ENCODE data around the gene VANGL2. TPM values are rescaled to one million over a fixed set of nuclear protein-coding genes. Genes with fewer than 3 reads are reported as not detected.

VANGL2 gene
- total and polyA plus RNA-seq, 2 of the 4 experiments (the other 2 are of a cell fraction), result 0.36 to 3.6 TPM

- no peak for ATAC-seq (ENCODE audit: low read depth)
- 0 out of 2 replicates have a peak overlapping the region, but pooled peaks have one; percentile 50 for H2AK5ac ChIP-seq (ENCODE audit: low read depth, low read length)
Measured at GRCh38 chr1:160363010-160363409, 37.4 kb upstream of the VANGL2 start.

More at GRCh38 chr1:160363010-160363409, 37.4 kb upstream of the VANGL2 start:
- Histone ChIP-seq H2AFZ (replicated peaks; ENCODE audit: low read length, poor library complexity) (no peak overlapping the region), H3K9me3 (ENCODE audit: control insufficient read depth, insufficient read depth, low read length) (no peaks in the 10 kb centered on the region), H3K14ac (replicated peaks; ENCODE audit: low read depth, low read length) (no peak overlapping the region; the same call in 1 of the 2 replicates), H3K27me3 (ENCODE audit: control insufficient read depth, insufficient read depth, low read length) (no peaks in the 10 kb centered on the region; the same call in 1 of the 2 replicates), H3K23ac (ENCODE audit: low read depth, low read length) (no peak overlapping the region), H2BK120ac (ENCODE audit: low read depth, low read length) (no peak overlapping the region), H4K20me1 (ENCODE audit: insufficient read depth, low read length) (no peaks in the 10 kb centered on the region; the same call in 1 of the 2 replicates), H3K56ac (ENCODE audit: extremely low read depth, insufficient read depth, low read length) (no peak overlapping the region), H4K8ac (ENCODE audit: low read depth in 2 of 2, low read length in 2 of 2) (no peak overlapping the region; a peak in 1 of 4 replicates), H3K9me1 (ENCODE audit: insufficient read depth, low read length) (no peaks in the 10 kb centered on the region; the same call in 1 of the 2 replicates), H3K4me2 (ENCODE audit: low read depth, low read length) (no peak overlapping the region), H4K91ac (ENCODE audit: insufficient read depth, low read depth, low read length) (no peak overlapping the region), H3K4me3 (ENCODE audit: insufficient read depth, low read depth, low read length) (no peak overlapping the region), H2BK20ac (ENCODE audit: low read depth, low read length) (no peak overlapping the region; the same call in 1 of the 2 replicates), H3K4ac (ENCODE audit: low read depth, low read length) (no peak overlapping the region), H3K9ac (ENCODE audit: low read depth, low read length) (no peak overlapping the region), H2AK9ac (replicated peaks; ENCODE audit: low read depth, low read length, poor library complexity) (no peak overlapping the region), H3K27ac (ENCODE audit: insufficient read depth, low read length) (no peak overlapping the region), H4K5ac (ENCODE audit: low read depth, low read length) (no peak overlapping the region; the same call in 1 of the 2 replicates), H2BK15ac (ENCODE audit: low read depth, low read length) (no peak overlapping the region), H3K79me1 (ENCODE audit: low read depth in 1 of 2, low read length in 2 of 2) (no peaks in the 10 kb centered on the region), H3K4me1 (ENCODE audit: control insufficient read depth, insufficient read depth, low read length) (peaks cover 2% of the 10 kb centered on the region; the same call in 1 of the 2 replicates), H3K18ac (ENCODE audit: low read depth, low read length) (no peak overlapping the region), H2BK5ac (ENCODE audit: low read depth, low read length, poor library complexity, severe bottlenecking) (no peak overlapping the region), H3K36me3 (ENCODE audit: control insufficient read depth, insufficient read depth, low read length) (peaks cover 15% of the 10 kb centered on the region)
- POLR2A ChIA-PET (ENCODE audit: unreplicated experiment), result interaction anchor here (0.6 kb wide), 2 partner anchors 22 to 733 kb away, joined by 3 to 5 read pairs; no protein-coding TSS in a partner anchor
- dilution Hi-C loops (cut with HindIII; ENCODE audit: low sequenced_read_pairs, unreplicated experiment), result no loop called here
- no peak for DNase-seq
- in situ Hi-C loops (cut with MboI; ENCODE audit: low sequenced_read_pairs), result no loop called here
- no peak for TF ChIP-seq CEBPB (IDR thresholded peaks at IDR 0.05; ENCODE audit: low read depth, low read length)
- TF ChIP-seq BHLHE40 (IDR thresholded peaks at IDR 0.05; ENCODE audit: low read depth, low read length), result no peak
- TF ChIP-seq RCOR1 (IDR thresholded peaks at IDR 0.05; ENCODE audit: insufficient replicate concordance, low read length), result no peak
- TF ChIP-seq MAFK (IDR thresholded peaks at IDR 0.05; ENCODE audit: low read depth, low read length), result no peak
- TF ChIP-seq RFX5 (IDR thresholded peaks at IDR 0.05; ENCODE audit: low read depth, low read length), result no peak
- no peak for TF ChIP-seq POLR2A (IDR thresholded peaks at IDR 0.05; ENCODE audit: low read depth, low read length)
- TF ChIP-seq NFE2L2 (IDR thresholded peaks at IDR 0.05; ENCODE audit: low read depth, low read length), result no peak
- TF ChIP-seq FOS (IDR thresholded peaks at IDR 0.05; ENCODE audit: low read depth, low read length), result no peak
- no peak for TF ChIP-seq MXI1 (IDR thresholded peaks at IDR 0.05; ENCODE audit: borderline replicate concordance, low read depth, low read length)
- CTCF ChIA-PET, result interaction anchor here (0.6 to 1.0 kb wide), 2 partner anchors 13 to 18 kb away, joined by 3 to 4 read pairs; no protein-coding TSS in a partner anchor
- intact Hi-C loops (cut with micrococcal nuclease), result no loop called here
- BruUV-seq (replicated peaks), result no TSS peak
- WGBS, 2 experiments (ENCODE audit: extremely low coverage in 2 of 2, insufficient read length in 1 of 2), result 20% methylated on average over 1 of the region's 5 CpGs; no CpG with 5 or more reads in 1 of the 2 experiments

Data from IMR-90 (cell line).